Measurements from ENCODE around the gene OR5C1.

DNA sequence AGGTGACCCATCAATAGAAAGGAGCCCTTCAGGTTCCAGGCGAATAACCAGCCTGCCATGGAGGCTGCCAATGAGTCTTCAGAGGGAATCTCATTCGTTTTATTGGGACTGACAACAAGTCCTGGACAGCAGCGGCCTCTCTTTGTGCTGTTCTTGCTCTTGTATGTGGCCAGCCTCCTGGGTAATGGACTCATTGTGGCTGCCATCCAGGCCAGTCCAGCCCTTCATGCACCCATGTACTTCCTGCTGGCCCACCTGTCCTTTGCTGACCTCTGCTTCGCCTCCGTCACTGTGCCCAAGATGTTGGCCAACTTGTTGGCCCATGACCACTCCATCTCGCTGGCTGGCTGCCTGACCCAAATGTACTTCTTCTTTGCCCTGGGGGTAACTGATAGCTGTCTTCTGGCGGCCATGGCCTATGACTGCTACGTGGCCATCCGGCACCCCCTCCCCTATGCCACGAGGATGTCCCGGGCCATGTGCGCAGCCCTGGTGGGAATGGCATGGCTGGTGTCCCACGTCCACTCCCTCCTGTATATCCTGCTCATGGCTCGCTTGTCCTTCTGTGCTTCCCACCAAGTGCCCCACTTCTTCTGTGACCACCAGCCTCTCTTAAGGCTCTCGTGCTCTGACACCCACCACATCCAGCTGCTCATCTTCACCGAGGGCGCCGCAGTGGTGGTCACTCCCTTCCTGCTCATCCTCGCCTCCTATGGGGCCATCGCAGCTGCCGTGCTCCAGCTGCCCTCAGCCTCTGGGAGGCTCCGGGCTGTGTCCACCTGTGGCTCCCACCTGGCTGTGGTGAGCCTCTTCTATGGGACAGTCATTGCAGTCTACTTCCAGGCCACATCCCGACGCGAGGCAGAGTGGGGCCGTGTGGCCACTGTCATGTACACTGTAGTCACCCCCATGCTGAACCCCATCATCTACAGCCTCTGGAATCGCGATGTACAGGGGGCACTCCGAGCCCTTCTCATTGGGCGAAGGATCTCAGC, 11.6 kb downstream of the OR5C1 start, which contains the start of gene OR1K1:
- TF ChIP-seq CTCF (IDR thresholded peaks at IDR 0.05; ENCODE audit: insufficient read depth, low read length) (no peak), POLR2AphosphoS5 (IDR thresholded peaks at IDR 0.05; ENCODE audit: low read depth) (no peak)

All from HL-60 (cell line).